Measurements from ENCODE around the gene MAP6.

Gene MAP6

GRCh38 chr11:75567971-75568370 is 100.9 kb downstream of the MAP6 start:
- DNase-seq (ENCODE audit: low read depth) = no peak

DNA sequence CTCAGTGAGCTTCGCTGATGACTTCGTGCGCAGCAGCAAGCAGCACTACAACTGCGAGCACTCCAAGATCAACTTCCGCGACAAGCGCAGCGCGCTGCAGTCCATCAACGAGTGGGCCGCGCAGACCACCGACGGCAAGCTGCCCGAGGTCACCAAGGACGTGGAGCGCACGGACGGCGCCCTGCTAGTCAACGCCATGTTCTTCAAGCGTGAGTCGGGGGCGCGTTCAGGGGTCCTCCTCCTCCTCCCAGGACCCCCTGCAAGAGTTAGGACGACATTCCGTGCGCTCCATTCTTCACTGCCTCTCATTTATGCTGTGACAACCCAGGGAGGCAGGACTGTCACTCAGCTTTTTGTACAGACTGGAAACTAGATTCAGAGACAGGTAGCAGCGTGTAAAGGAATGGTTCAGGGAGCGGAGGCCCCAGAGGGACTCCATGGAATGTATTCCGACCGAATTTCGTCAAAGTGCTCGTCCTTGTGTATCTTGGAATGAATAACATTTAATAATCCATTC is 102.0 kb downstream of the MAP6 start:
- DNase-seq (ENCODE audit: low read depth) = no peak

DNA sequence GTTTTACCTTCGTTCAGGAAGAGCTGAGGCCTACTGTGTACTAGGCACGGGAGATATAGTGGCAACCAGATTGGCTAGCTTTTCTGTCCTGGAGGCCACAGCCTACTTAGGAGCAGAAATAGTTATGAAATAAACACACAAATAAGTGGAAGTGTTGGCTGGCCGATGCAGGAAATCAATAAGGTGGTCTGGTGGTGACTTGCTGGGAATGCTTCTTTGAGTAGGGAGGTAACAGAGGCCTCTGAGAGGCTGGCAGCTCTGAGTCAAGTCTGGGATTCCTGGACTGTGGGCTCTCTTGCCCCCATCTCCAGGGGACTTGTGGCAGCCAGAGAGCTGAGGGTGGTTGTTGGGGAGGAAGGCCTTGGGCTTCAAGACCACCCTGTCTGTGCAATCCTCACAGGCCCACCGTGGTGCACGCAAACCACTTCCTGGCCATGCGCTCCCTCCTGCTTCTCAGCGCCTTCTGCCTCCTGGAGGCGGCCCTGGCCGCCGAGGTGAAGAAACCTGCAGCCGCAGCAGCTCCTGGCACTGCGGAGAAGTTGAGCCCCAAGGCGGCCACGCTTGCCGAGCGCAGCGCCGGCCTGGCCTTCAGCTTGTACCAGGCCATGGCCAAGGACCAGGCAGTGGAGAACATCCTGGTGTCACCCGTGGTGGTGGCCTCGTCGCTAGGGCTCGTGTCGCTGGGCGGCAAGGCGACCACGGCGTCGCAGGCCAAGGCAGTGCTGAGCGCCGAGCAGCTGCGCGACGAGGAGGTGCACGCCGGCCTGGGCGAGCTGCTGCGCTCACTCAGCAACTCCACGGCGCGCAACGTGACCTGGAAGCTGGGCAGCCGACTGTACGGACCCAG is 102.7 kb downstream of the MAP6 start:
- no peak for DNase-seq (ENCODE audit: low read depth)

GRCh38 chr11:75565221-75565814 is 103.5 kb downstream of the MAP6 start:
- no peak for DNase-seq (ENCODE audit: low read depth)

DNA sequence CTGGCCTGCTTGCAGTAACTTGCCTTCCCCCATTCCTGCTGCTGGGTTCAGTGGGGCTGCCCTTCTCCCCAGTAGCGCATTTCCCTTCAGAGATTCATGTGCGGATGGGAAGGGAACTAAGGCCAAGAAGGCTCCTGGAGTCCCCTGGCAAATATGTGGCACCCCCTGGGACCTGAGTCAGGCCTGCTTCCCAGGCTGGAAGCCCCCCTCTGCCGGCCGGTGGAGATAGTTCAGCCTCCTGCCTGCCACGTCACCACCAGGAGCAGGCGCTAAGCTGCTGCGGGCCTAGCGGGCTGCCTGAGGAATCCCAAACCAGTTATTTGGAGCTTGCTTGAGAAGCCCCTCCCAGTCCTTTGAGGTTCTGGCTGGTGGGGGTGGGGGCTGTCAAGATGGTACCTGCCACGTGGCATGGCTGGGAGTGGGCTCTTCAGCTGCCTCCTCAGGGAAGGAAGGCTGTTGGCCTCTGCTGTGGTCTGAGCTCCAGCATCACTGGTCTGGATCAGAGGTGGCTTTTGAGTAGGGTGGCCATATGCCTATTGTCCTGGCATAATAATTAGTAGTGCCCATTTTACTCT is 104.8 kb downstream of the MAP6 start:
- no peak for DNase-seq (ENCODE audit: low read depth)

- no peak for DNase-seq (ENCODE audit: low read depth)
Measured at GRCh38 chr11:75563501-75563977, 105.3 kb downstream of the MAP6 start.

- DNase-seq (ENCODE audit: low read depth) = no peak
Measured at GRCh38 chr11:75562836-75563484, 105.9 kb downstream of the MAP6 start.

DNA sequence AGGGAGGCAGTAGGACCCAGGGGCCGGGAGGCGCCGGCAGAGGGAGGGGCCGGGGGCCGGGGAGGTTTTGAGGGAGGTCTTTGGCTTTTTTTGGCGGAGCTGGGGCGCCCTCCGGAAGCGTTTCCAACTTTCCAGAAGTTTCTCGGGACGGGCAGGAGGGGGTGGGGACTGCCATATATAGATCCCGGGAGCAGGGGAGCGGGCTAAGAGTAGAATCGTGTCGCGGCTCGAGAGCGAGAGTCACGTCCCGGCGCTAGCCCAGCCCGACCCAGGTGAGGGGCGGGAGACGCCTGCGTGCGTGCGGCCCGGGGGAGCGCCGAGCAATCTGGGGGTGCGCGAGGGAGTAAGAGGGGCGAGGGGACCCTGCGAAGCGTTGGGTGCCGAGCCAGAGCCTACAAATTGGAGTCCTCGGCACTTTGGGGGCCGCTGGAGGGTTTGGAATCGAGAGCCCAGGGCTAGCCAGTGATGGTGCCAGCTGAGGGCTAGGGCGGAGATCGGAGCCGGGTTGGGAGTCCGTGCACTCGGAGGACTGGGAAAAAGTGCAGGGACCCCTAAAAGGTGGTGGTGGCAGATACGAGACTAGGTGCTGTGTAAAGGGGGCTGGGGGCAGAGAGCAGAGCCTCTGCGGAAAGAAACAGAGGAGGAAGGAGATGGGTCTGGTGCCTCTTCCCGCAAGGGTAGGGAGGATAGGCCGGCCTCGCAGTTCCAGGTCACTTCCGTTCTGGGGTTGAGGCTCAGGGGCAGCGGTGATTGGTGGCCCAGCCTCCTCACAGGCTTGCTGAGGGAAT is 106.6 kb downstream of the MAP6 start, which contains the start of gene SERPINH1:
TSS of gene SERPINH1 (plus strand) at position 206 of the 788 bp plus-strand sequence. CDS start 4,097 bp downstream, outside the sequence.
- peak; percentile 39 for DNase-seq (ENCODE audit: low read depth)

GRCh38 chr11:75561426-75562047 is 107.3 kb downstream of the MAP6 start:
- no peak for DNase-seq (ENCODE audit: low read depth)

GRCh38 chr11:75560644-75561043 is 108.2 kb downstream of the MAP6 start:
- DNase-seq (ENCODE audit: low read depth) = no peak

- no peak for DNase-seq (ENCODE audit: low read depth)
Measured at GRCh38 chr11:75558939-75559843, 109.6 kb downstream of the MAP6 start.

GRCh38 chr11:75557666-75558494 is 111.0 kb downstream of the MAP6 start:
- DNase-seq (ENCODE audit: low read depth) = no peak

GRCh38 chr11:75556275-75556674 is 112.6 kb downstream of the MAP6 start:
- no peak for DNase-seq (ENCODE audit: low read depth)

DNA sequence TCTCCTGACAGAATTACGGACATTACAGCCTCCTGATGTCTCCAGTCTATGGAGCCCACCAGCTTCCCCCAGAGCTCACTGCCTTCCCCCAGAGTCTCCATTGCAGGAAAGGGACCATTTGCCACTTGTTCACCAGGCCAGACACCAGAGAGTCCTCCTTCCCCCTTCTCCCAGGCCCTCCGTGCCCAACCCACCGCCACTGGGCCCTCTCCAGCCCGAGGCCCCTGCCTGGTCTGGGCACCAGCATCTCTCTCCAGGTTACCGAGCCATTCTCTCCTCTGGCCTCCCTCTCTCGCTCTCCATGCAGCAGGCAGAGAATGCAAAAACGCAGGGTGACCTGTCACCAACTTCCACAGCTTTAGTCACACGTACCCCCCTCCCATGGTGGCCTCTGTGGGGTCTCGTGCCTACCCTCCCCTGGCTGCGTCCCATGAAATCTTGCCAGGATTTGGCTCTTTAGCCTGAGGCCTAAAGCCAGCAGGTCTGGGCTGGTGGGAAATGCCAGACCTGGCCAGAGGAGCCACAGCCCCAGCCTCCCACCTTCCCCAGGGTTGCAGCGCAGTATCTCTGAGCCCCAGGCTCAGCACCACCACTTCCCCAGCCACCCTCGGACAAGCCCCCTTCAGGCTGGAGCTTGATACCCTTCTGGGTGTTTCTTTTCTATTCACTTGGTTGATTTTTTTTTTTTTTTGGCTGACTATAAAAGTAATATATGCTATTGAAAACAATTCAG is 113.6 kb downstream of the MAP6 start:
- DNase-seq (ENCODE audit: low read depth) = no peak

DNA sequence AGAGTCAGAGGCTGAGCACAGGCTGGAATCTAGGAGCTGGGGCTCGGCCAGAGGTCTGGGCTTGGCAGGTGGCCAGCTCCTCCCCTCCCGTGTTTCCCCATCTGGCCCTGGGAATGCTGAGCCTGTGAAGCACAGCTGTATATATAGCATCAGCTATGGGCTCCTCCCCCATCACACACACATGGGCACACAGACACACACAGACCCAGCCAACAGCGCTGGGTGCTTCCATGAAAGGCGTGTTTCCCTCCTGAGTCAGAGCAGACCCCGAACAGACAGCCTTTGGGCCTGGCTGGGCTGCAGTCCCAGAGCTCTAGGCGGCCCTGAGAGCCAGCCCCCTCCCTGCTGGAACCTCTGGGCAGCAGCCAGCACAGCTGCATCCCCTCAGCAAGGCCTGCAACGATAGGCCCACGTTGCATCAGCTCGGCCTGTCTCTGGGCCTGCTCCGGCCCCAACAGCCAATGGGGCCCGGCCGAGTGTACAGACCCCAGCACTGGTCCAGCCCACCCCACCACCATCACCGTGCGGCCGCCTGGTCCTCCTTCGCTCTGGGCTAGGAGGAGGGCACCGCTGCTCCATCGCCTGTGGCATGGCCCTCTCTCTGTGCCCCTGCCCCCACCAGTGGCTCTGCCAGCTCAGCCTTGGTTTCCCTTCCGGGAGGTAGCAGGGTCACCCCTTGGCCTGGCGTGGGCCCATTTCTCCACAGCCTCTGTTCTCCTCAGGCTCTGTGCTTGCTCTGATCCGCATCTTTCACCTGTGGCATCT is 114.4 kb downstream of the MAP6 start:
- DNase-seq (ENCODE audit: low read depth) = no peak

DNA sequence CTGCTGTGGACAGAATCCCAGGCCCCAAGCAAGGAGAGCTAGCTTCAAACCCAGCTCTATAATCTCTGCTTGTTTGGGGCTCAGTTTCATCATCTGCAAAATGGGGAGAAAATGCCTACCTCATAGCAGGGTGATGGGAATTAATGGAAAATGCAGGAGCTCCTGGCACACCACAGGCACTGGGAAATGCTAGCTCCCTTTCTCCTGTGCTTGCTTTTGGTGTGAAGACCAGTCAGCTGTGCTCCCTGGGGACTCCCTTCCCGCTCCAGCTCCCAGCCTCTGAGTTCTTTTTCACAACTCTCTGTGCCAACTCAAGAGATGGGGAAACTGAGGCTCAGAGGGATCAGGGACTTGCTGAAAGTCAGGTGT is 115.0 kb downstream of the MAP6 start:
- DNase-seq (ENCODE audit: low read depth) = no peak

GRCh38 chr11:75553182-75553581 is 115.7 kb downstream of the MAP6 start:
- no peak for DNase-seq (ENCODE audit: low read depth)
